GM23338 (cell line): ENCODE measurements around the gene CCDC187. TPM values are rescaled to one million over a fixed set of nuclear protein-coding genes. Genes with fewer than 3 reads are reported as not detected.

ENCODE experiments used
- ATAC-seq: fragments of 200-7000 bp; cut with Tn5 transposase; 3 replicates; pipeline ENCODE4 v1.9.1; 2020
- DNase-seq: peaks from one replicate; pipeline ENCODE4 v3.0.0-alpha.2; 2015; ENCODE audit warnings: low spot score
- H2AFZ ChIP-seq: fragments of 200-600 bp; sonication (generic); 2 replicates; pipeline ENCODE4 v1.8.0; 2016; ENCODE audit warnings: antibody characterized with exemption, mild to moderate bottlenecking, moderate library complexity
- H3F3A ChIP-seq: fragments of 200-600 bp; sonication (generic); replicated peaks from 2 replicates; pipeline ENCODE4 v1.8.0; 2017; ENCODE audit warnings: antibody characterized with exemption, mixed run types, low read depth
- H3K27ac ChIP-seq: fragments of 200-600 bp; sonication (generic); 2 replicates; pipeline ENCODE4 v1.6.1; 2016; ENCODE audit warnings: low read depth
- H3K27me3 ChIP-seq: fragments of 200-600 bp; sonication (generic); 2 replicates; pipeline ENCODE4 v1.8.0; 2016; ENCODE audit warnings: mild to moderate bottlenecking, mixed run types, moderate library complexity; ENCODE audit not compliant: insufficient read depth
- H3K36me3 ChIP-seq: fragments of 200-600 bp; sonication (generic); 2 replicates; pipeline ENCODE4 v1.8.0; 2016; ENCODE audit warnings: mild to moderate bottlenecking; ENCODE audit not compliant: insufficient read depth
- H3K4me1 ChIP-seq: fragments of 200-600 bp; sonication (generic); 2 replicates; pipeline ENCODE4 v1.8.0; 2016; ENCODE audit warnings: mild to moderate bottlenecking, moderate library complexity; ENCODE audit not compliant: insufficient read depth
- H3K4me2 ChIP-seq: fragments of 200-600 bp; sonication (generic); 2 replicates; pipeline ENCODE4 v1.7.1; 2017; ENCODE audit warnings: mixed run types
- H3K4me3 ChIP-seq: fragments of 200-600 bp; sonication (generic); 2 replicates; pipeline ENCODE4 v1.6.1; 2016; ENCODE audit warnings: mixed run types
- H3K79me2 ChIP-seq: fragments of 200-600 bp; sonication (generic); replicated peaks from 2 replicates; pipeline ENCODE4 v1.8.0; 2017; ENCODE audit warnings: mild to moderate bottlenecking; ENCODE audit not compliant: insufficient read depth
- H3K9me2 ChIP-seq: fragments of 200-600 bp; sonication (generic); 2 replicates; pipeline ENCODE4 v1.8.0; 2017; ENCODE audit not compliant: insufficient read depth
- H4K20me1 ChIP-seq: fragments of 200-600 bp; sonication (generic); replicated peaks from 2 replicates; pipeline ENCODE4 v1.8.0; 2017; ENCODE audit warnings: mild to moderate bottlenecking; ENCODE audit not compliant: insufficient read depth
- H3K27ac Mint-ChIP-seq: 2 replicates; pipeline ENCODE4 v1.8.0; 2020; ENCODE audit warnings: inconsistent platforms, mild to moderate bottlenecking, moderate library complexity, mixed read lengths
- H3K27me3 Mint-ChIP-seq: 3 replicates; pipeline ENCODE4 v1.8.0; 2022; ENCODE audit warnings: low read depth, mild to moderate bottlenecking, moderate library complexity, mixed read lengths, inconsistent platforms; ENCODE audit not compliant: insufficient read depth, poor library complexity
- H3K36me3 Mint-ChIP-seq: 3 replicates; pipeline ENCODE4 v1.8.0; 2021; ENCODE audit warnings: low read depth, mild to moderate bottlenecking, inconsistent platforms, moderate library complexity, mixed read lengths
- H3K4me1 Mint-ChIP-seq: 3 replicates; pipeline ENCODE4 v1.8.0; 2020; ENCODE audit warnings: mild to moderate bottlenecking, inconsistent platforms, mixed read lengths
- H3K4me3 Mint-ChIP-seq: 3 replicates; pipeline ENCODE4 v1.8.0; 2021; ENCODE audit warnings: moderate library complexity, mild to moderate bottlenecking, inconsistent platforms, mixed read lengths
- H3K9me3 Mint-ChIP-seq: 3 replicates; pipeline ENCODE4 v1.8.0; 2020; ENCODE audit warnings: moderate library complexity, mild to moderate bottlenecking, inconsistent platforms, mixed read lengths
- CTCF ChIP-seq, 2 experiments: fragments of 200-600 bp in 1 of 2; sonication (generic) in 1 of 2; conservative IDR thresholded peaks; 2 replicates each; pipeline versions ENCODE4 v1.5.1 to v1.6.1; 2016 to 2017; ENCODE audit warnings: antibody characterized with exemption in 2 of 2, low read depth in 2 of 2, mild to moderate bottlenecking in 2 of 2, moderate library complexity in 1 of 2
- ETS1 ChIP-seq: IDR thresholded peaks from 2 replicates; pipeline ENCODE4 v1.6.1; 2016; ENCODE audit warnings: antibody characterized with exemption
- NANOG ChIP-seq: IDR thresholded peaks from 2 replicates; pipeline ENCODE4 v1.6.1; 2016; ENCODE audit warnings: antibody characterized with exemption, borderline replicate concordance
- POLR2AphosphoS5 ChIP-seq: IDR thresholded peaks from 2 replicates; pipeline ENCODE4 v1.6.1; 2016; ENCODE audit warnings: antibody characterized with exemption, low read depth
- ZNF114 ChIP-seq: fragments of 250-450 bp; sonication (Bioruptor Pico); IDR thresholded peaks from 2 replicates; pipeline ENCODE4 v1.5.0; 2020; ENCODE audit warnings: mild to moderate bottlenecking, moderate library complexity
- ZNF462 ChIP-seq: fragments of 250-450 bp; sonication (Bioruptor Pico); IDR thresholded peaks from 2 replicates; pipeline ENCODE4 v1.5.0; 2020; ENCODE audit warnings: mild to moderate bottlenecking, moderate library complexity
- polyA plus RNA-seq: library from polyadenylated mRNA; unstranded; fragments of >200 nt; fragmentation: Nextera tagmentation; extraction: Ambion mirVana; gene quantifications from 2 replicates; pipeline ENCODE4 v1.2.1, GENCODE V29; 2016
- total RNA-seq: library from RNA; depleted of rRNA; stranded (reverse); fragments of >200 nt; shearing (Covaris generic); gene quantifications from 2 replicates; pipeline ENCODE4 v1.2.3, GENCODE V29; 2014

Gene CCDC187
- total and polyA plus RNA-seq, 2 experiments from 2014 or later: 0.14 TPM; not detected in 1

GRCh38 chr9:136238342-136238732 lies 65.6 kb downstream of the CCDC187 start (continued):
- no peak for TF ChIP-seq ZNF462 (CRISPR knock-in tag)
- TF ChIP-seq POLR2AphosphoS5: no peak

- no peaks in the 10 kb centered on the region for H3K27me3 ChIP-seq
- H3K36me3 ChIP-seq: no peaks in the 10 kb centered on the region
- peaks cover 19% of the 10 kb centered on the region for H3K4me1 Mint-ChIP-seq
- no peak overlapping the region for H3K27ac Mint-ChIP-seq
- H3F3A ChIP-seq: no peaks in the 10 kb centered on the region
- no peaks in the 10 kb centered on the region for H3K9me3 Mint-ChIP-seq
- peaks cover 83% of the 10 kb centered on the region for H3K79me2 ChIP-seq
- no peak overlapping the region for H3K4me3 Mint-ChIP-seq
- no peak for ATAC-seq
- no peak overlapping the region for H3K4me2 ChIP-seq
- H4K20me1 ChIP-seq: peaks cover 34% of the 10 kb centered on the region
- H3K27ac ChIP-seq: no peak overlapping the region
- H3K4me1 ChIP-seq: no peaks in the 10 kb centered on the region
- no peak overlapping the region for H3K4me3 ChIP-seq
- H3K27me3 Mint-ChIP-seq: peaks cover 7% of the 10 kb centered on the region
- H3K9me2 ChIP-seq: no peaks in the 10 kb centered on the region
- no peak for DNase-seq
- peaks cover 3% of the 10 kb centered on the region; the same call in 2 of the 3 replicates for H3K36me3 Mint-ChIP-seq
- no peak overlapping the region for H2AFZ ChIP-seq
- no peak for TF ChIP-seq ETS1
- no peak for TF ChIP-seq CTCF (conservative IDR thresholded peaks at IDR 0.05; ENCODE audit: low read depth in 2 of 2)
- no peak for TF ChIP-seq ZNF114 (CRISPR knock-in tag)
- no peak for TF ChIP-seq NANOG
Measured at GRCh38 chr9:136237486-136238341, 66.2 kb downstream of the CCDC187 start.
